DMS114 treated with DMSO at 0.1 percent for 48 hours (cell line): ENCODE data around the gene NSUN3.

Experiments used
- DNase-seq: peaks from one replicate; lab custom pipeline; 2025; ENCODE audit not compliant: unreplicated experiment; lab: John Stamatoyannopoulos, UW

Gene NSUN3

DNA sequence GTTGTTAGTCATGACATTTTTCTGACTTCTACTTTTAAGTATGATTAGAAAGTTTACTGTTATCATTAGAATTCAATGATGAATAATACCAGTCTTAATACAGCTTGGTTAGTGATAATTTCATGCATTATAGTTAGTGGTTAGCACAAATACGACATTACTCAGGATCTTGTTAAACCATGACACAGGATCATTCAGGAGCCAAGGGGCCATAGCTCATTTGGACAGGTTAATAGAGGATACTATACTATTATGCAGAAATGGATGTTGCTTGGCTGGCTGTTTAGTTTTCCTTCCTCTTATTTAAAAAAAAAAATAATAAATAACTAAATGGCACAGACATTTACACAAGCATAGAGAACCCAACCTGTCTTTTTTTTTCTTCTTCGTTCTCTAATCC lies 55.5 kb downstream of the NSUN3 start:
- no peak for DNase-seq

DNA sequence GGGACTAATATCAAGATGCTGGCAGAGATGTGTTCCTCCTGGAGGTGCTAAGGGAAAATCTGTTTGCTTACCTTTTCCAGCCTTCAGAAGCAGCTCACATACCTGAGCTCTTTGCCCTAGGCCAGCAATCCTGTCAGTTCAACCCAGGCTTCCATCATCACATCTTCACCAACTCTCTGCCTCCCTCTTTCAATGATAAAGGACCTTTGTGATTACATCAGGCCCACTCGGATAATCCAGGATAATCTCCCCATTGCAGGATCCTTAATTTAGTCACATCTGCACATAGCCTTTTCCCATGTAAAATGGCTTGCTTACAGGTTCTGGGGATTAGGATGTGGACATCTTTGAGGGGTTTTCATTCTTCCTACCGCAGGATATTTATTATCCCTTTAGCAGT lies 58.3 kb downstream of the NSUN3 start:
- no peak for DNase-seq

DNA sequence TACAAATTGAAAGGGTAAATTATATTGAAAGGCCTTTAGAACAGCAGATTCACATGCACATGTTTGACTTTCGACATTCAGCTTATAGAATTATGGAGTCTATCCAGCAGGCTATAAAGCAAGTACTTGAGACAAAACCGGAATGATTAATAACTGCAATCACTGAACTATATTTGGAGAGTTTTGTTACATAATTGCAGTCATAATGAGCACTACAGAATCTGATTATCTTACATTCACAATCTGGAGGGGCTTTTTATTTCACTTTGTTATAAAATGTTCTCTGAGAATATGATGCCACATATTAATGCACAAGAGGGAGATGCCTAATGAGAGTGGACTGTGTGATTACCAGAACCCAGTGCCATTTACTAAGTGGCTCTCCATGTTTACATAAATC lies 64.3 kb downstream of the NSUN3 start:
- no peak for DNase-seq

DNA sequence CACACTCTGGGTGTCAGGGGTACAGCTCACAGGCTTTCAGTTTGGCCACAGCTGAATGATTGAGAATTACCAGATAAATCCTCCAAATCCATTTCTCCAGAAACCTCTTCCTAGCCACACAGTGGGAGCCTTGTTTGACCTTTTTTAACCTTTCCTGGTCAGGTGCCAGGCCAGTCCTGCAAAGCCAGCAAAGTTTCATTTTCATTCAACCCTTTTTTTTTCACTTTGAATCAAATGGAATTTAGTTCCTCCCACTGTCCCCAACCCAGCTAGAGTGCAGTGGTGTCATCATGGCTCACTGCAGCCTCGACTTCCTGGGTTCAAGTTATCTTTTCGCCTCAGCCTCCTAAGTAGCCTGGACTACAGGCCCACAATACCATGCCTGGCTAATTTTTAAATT lies 67.8 kb downstream of the NSUN3 start:
- no peak for DNase-seq

DNA sequence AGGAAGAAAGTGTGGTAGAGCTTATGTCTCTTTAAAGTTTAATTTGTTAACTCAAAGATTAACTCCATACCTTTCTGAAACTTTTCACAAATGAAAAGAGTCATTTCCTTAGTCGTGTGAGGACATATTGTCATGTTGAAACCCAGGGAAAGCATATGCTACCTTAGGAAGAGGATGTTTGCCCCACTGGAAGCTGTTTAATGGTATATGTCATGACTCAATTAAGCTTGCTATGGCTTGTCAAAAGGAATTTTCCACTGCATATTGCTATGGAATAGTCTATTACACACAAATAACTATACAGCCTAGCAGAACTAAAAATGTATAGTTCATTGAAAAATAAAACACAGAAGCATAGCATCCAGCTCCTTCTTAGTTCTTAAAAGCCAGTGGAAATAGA lies 69.9 kb downstream of the NSUN3 start:
- no peak for DNase-seq

DNA sequence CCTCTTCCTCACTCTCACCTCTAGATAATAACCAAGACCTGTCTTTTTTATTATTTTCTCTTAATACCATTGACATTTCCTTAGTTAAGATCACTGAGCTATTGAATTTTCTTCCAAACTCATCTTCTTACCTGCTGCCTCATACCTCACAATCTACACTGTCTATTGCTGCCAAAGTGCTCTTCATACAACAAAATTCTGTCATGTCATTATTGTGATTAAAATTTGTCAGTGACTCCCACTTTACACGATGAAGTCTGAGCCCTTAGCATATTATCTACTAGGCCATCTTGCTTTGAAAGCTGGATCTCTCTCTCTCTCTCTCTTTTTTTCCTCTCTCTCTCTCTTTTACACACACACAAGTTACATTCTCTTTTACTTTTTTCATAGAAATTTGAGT lies 73.3 kb downstream of the NSUN3 start:
- no peak for DNase-seq

DNA sequence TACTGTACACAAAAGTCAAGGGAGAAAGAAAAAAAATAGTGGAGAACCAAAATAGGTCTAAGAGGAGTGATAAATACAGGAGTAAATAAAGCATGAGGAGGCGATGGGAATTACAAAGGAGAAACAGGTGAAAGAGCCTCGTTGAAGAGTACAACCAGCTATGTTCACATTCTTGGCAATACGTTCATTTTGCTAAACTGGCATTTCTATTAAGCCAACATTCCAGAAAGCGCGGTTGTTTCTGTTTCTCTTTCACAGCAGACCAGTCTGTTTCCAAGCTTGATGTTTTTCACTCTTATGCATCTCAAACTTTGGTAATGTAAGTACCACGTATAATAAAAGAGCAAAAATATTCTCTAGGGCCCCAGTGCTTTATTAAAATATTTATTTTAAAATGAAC lies 74.5 kb downstream of the NSUN3 start:
- DNase-seq = no peak

DNA sequence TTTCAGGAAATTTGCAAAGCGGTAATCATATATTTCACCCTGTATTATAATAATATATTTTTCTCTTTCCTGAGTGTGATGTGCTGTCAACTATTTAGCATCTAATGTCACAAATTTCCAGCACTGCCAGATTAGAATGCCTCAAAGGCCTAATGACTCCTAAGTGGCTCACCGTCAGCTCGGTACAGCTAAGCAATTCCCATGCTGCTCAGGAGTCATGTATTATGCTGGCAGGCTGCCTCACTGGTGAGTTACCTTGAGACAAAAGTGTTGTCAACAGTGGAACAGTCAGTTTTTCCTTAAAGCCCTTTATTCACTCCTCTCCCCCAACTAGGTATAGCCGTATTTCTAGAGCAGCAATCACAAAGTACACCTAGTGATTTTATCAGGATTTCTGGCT lies 83.6 kb downstream of the NSUN3 start:
- no peak for DNase-seq

DNA sequence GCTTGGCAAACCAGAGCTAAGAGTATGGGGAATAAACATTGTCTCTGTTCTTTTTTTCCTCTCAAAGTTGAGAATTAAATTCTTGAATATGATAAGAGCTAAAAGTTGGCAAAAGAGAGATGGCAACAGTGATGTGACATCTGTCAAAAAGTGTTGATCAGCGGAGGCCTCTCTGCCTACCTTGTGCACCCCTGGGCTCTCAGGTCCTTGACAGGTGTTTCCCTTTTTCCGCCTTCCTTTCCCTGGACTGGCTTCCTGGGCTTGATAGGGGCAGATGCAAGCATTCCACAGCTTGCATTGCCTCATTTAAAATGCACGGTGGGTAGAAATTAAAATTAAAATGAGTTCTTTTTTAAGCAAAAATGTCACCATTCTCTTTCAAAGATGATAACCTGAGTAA lies 84.2 kb downstream of the NSUN3 start:
- DNase-seq = no peak

DNA sequence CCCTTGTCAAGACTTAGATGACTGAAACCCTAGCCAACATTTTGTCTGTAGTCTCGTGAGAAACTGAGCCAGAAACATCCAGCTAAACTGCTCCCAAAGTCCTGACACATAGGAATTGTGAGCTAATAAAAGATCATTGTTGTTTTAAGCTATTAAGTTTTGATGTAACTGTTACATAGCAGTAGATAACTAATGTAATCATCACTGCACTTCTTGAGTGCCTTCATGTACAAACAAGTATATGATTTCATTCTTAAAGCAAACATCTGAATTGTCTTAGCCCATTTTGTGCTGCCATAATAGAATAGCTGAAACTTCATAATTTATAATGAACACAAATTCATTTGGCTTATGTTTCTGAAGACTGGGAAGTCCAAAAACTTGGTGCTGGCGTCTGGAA lies 87.3 kb downstream of the NSUN3 start:
- no peak for DNase-seq

DNA sequence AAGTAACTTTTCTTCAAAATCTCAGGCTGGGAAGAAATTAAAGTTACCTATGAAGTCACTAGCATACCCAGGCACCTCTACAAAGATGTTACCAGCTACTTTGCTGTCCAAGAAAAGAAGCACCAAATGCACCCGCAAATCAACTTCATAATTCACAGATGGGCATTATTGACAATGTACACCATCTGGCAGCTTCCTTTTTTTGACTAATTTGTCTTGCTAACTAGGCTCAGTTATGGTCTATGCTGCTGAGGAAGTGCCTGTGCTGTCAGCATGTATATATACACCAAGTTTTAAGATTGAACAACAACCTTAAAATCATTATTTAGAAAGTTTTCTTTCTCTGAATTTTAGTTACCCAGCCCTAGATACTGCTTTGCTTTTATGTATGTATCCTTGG lies 93.8 kb downstream of the NSUN3 start:
- DNase-seq = no peak

DNA sequence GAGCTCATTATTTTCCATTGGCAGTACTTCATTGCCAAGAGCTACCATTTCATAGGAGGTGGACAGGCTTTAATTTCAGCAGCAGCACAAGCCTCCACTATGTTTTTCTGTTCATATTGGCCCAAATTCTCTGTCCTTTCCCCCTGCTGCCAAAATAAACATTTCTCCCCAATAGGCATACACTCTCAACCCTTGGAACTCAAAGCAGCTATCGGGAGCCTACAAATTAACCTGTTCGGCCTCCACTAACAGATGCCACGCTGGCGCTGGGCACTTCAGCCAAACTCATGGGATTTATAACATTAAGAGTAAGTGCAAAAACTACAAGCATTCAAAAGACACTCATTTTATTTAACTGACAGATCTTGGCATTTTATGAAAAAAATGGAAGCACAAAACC lies 95.7 kb downstream of the NSUN3 start:
- DNase-seq = no peak

DNA sequence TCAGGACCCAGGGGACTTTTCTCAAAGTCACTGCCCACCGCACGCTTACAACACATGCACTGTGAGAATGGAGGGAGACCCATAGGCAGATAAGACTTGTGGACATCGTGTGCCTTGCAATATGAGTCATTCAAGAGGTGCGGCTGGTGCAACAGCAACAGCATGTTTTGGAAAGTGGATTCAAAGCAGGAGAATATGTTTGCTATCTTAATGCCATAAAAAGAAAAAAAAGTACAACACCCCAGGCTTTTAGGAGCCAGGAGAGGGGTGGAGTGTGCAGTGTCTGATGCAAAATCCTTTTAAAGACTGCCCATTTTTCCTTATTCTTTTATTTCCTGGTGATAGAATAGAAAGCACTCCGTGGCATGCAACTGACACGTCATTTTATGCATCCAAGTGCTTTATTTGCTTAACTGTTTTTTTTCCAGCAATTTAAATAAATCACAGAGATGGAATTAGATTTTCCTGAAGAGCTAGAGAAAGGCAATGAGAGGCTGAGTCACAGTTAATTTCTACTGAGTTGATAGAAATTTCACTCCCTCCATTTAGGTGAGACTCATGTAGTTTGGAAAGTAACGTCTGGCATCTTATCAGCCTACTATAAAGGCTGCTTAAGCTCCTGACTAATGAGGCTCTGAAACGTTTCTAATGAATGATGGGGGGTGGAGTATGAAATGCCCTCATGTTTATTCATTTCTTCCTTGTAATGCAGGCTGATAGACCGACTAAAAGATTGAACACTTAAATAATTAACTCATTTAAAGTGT lies 96.4 kb downstream of the NSUN3 start:
- no peak for DNase-seq

DNA sequence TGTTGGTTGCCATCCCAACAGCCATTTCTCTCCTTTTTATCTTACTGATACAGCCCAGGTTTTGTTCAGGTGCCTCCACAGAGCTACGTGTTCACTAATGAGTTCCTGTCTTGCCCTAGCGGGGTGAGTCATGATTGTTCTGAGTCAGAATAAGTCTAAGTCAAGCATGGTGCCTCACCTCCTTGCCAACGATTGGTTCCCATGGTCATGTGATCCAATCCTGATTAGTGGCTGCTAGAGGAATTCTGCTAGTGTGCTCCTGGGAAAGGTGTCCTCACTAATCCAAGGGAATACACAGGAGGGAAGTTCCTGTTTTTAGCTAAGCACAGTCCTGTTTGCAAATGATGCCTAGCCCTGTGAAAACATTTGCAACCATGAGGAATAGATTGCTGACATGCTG lies 99.8 kb downstream of the NSUN3 start:
- DNase-seq = no peak

DNA sequence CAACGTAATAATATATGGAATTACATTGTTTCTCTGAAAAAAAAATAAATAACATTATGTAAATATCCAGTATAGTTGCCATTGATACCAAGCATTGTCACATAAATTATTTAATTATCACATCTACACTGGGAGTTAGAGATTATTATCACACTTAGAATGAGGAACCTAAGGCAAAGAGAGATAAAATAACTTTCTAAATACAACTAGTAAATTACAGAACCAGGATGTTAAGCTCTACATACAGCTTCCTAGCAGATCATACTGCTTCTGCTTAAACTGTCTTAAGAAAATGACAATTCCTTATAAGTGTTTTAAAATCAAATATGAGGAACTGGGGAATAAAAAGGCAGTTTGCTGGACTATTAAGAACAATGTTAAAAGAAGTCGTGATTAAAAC lies 104.5 kb downstream of the NSUN3 start:
- DNase-seq = no peak

DNA sequence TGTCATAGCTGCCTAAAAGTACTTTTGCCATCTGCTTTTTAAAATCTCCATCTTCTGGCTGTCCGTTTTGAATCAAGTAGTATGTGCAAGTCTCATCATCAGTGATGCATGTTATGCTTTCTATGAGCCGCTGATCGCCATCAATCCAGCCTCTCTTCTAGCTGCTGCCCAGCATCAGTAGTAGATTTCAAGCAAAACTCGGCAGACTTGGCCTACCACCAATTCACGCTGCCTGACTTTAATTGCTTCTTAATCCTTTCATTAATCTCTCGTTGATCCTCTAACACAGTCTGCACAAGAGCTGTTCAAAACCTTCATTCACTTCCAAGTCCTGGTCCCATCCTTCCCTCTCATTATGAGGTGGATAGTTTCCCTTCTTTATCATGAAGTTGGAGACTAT lies 104.9 kb downstream of the NSUN3 start:
- no peak for DNase-seq

DNA sequence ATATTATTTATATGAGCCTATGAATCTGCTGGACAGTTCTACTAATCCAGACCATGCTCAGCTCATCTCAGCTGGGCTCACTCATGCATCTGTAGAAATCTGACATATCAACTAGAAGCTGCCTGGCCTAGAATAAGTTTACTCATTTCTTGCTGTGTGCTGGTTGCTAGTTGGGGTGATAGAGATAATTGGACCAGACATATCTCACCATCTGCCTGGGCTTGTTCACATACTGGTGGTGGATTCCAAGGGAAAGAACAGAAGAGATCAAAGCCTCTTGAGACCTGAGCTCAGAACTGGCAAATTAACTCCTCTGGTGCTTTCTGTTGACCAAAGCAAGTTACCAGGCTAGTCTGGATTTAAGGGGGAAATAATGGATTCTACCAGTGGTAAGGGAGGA lies 109.1 kb downstream of the NSUN3 start:
- no peak for DNase-seq

DNA sequence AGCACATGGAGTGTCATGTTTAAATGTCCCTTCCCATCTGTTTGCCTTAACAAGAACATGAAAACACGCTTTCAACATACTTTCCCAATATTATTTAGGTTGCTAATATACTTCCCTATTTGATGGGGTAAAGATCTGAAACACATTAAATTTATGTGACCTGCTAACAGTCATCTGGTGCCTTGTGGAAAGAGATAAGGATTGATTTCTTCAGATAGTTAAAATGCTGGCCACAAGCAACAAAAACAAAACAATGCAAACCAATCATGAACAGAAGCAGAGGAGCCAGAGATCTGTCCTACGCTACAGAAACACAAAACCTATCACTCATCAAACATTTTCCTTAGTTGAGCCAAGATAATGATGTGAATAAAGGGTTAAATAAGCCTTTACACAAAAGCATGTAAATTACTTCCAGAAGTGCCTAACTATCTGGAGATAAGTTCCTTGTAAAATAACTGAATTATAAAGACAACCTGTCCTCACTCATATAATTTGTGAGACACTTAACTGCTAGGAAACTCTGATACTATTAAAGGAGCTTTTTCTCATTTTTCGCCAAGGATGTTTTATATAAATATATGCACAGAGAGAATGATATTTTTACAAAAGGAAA lies 109.9 kb downstream of the NSUN3 start:
- DNase-seq = no peak

DNA sequence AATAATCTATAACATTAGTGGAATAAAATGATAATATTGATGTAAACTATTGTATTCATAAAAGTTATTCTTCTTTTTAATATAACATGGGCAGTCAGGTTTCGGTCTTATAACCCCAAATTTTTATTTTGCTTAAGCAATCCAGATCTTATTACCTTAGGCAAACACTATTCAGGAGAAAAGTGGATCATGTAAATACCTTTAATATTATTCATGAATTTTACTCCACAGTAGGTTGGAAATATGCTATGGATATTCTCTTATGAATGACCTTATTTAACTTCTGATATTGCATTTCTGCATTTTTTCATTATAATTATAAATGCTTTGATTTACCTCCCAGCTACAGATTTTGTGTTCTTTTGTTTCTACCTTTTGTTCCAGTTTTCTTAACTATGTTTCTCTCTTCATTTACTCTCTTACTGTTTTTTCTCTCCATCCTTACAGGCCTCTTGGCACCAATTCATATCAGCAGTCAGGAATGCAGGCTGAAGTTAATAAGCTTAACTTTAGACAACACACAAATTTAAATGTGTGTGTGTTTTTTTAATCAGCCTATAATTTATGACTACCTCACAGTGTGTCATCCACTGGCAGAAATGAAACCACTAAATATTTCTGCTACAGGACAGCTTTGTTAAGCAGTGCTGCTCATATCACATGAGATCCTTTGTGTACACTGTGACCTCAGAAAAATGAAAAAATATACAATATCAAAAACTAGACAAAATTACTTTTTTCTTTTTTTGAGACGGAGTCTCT lies 111.0 kb downstream of the NSUN3 start:
- no peak for DNase-seq

DNA sequence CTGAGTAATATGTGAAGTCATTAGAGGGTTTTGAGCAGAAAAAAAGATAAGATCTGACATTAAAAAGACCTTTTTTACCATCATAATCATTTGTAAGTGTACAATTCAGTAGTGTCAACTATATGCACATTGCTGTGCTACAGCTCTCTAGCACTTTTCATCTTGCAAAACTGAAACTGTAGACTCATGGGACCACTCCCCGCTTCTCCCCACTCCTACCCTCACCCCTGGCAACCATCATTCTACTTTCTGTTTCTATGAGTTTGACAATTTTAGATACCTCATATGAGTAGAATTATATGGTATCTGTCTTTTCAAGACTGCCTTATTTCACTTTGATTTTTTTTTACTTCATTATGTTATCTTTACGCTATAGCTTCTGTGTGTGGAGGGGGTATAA lies 112.8 kb downstream of the NSUN3 start:
- no peak for DNase-seq

DNA sequence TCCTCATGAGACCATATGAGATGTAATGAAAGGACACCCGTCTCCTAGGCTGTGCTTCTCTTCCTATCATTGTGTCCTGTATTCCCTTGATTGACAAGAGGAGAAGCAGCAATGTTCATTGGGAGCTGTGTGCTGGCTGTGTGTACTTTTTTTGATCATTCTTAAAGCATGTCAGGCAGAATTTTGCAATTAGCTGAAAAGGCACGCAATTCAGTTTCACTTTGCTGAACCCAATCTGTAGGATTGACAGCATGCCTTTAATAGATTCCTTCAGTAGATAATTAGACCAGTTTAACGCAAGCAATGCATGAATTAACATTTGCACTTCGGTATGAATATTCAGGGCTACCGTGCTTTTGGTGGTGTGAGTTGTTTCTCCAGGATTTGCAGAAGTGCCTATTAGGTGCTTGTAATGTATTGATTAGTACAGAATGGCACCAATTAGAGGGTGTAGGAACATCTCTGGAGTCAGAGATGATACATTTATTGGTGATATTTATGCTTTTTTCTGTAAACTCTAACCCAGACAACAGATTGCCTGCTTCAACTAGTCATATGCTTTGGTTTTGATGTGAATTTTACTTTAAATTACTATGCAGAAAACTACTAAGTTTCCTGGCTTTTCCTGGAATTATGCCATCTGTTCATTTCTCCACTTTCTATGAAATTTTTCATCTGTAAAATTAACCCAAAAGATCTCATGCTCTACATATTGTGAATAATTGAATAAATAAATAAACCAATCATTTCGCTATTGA lies 114.3 kb downstream of the NSUN3 start:
- no peak for DNase-seq
